Raji (cell line): ENCODE data around the gene CD244.

Experiments
- POLR2A ChIP-seq: IDR thresholded peaks from 2 replicates; pipeline ENCODE4 v1.6.1; 2011; ENCODE audit warnings: low read depth, low read length, control low read depth; ENCODE audit not compliant: insufficient read depth

Gene CD244

GRCh38 chr1:160853754-160854153, 8.9 kb downstream of the CD244 start:
- TF ChIP-seq POLR2A = no peak

DNA sequence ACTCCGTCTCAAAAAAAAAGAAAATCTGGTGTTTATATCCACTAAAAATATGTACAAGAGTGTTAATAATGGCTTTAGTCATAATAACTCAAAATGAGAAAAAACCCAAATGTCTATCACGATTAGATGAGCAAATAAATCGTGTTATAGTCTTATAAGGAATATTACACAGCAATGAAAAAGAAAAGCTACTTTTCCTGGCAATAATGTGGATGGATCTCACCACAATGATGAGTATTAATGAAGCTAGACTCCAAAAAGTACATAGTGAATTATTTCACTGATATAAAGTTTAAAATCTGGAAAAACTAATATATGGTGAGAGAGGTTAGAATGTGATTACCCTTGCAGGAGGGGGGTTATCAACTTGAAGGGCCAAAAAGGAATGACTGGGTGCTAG, 9.7 kb downstream of the CD244 start:
- no peak for TF ChIP-seq POLR2A

DNA sequence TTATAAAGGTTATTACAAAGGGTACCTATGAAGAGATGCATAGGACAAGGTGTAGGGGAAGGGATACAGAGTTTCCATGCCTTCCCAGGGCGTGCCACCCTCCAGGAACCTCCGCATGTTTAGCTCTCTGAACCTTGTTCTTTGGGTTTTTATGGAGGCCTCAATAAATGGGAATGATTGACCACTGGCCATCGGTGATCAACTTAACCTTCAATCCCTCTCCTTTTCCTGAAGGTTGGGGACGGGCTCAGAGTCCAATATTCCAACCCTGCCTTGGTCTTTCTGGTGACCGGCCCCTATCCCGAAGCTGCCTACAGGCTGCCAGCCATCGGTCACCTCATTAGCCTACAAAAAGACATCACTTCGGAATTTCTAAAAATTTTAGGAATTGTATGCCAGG, 11.7 kb downstream of the CD244 start:
- TF ChIP-seq POLR2A = no peak

GRCh38 chr1:160850541-160850940, 12.1 kb downstream of the CD244 start:
- no peak for TF ChIP-seq POLR2A

DNA sequence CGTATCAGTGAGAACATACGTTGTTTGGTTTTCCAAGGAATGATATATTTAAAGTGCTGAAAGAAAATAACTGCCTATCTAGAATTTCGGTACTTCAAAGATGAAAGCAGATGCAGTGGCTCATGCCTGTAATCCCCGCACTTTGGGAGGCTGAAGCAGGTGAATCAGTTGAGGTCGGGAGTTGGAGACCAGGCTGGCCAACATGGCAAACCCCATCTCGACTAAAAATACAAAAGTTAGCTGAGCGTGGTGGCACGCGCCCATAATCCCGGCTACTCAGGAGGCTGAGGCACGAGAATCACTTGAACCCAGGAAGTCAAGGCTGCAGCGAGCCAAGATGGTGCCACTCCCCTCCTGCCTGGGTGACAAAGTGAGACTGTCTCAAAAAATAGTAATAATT, 16.4 kb downstream of the CD244 start:
- no peak for TF ChIP-seq POLR2A

DNA sequence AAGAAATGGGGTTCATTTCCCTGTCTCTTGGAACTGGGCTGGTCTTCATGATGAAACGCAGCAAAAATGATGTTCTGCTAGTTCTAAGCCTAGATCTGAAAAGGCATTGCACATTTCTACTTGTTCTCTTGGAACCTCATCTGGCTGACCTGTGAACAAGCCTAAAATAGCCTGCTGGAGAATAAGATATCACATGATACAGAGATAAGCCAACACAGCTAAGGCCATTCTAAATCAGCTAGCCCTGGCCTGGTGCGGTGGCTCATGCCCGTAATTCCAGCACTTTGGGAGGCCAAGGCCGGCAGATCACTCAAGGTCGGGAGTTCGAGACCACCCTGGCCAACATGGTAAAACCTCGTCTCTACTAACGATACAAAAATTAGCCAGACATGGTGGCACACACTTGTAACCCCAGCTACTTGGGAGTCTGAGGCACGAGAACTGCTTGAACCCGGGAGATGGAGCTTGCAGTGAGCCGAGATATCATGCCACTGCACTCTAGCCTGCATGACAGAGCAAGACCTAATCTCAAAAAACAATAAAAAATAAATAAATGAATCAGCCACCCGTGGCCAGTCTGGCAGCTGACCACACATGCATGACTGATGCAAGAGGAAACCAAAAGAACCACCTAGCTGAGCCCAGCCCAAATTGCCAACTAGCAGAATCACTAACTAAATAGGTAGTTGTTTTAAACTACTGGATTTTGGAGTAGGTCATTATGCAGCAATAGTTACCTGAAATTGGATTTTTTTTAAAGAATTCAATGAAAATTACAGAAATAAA, 18.0 kb downstream of the CD244 start:
- TF ChIP-seq POLR2A = no peak

GRCh38 chr1:160841079-160841478, 21.6 kb downstream of the CD244 start:
- no peak for TF ChIP-seq POLR2A

DNA sequence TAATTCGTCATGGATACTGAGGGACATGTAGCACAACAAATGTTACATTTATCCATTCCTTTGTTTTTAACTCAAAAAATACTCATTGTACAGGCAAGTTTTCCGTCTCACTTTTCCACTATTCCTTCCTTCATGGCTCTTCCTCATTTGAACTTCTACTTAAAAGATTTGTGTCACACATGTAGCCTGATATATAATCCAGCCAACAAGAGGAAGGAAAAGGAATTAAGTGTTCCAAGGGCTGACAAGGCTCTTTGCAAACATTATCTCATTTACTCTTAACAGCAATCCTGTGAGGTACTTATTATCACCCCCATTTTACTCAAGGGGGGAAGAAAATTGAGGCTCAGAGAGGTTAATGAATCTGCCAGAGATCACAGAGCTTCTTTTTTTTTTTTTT, 22.9 kb downstream of the CD244 start:
- TF ChIP-seq POLR2A = no peak

DNA sequence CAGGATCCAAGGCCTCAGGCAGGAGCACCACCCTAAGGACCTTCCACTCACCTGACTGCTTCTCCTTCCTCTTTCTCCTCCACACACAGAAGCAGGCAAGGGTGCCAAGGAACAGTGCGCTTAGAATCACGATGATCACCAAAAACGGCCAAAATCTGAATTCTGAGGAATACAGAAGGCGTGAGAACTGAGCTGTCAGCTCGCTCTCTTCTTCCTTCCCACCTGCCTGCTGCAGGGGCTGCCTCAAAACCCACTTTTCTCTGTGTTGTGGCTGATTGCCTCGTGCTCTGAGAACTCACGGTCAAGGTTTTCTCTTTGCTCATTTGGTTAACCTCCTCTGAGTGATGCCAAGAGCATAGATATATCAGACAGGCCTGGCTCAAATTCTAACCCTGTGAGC, 23.8 kb downstream of the CD244 start:
- TF ChIP-seq POLR2A = no peak

- no peak for TF ChIP-seq POLR2A
Observed at GRCh38 chr1:160837558-160838205, 25.0 kb downstream of the CD244 start.

- no peak for TF ChIP-seq POLR2A
Observed at GRCh38 chr1:160836981-160837557, 25.6 kb downstream of the CD244 start.

GRCh38 chr1:160836561-160836960, 26.1 kb downstream of the CD244 start:
- no peak for TF ChIP-seq POLR2A

DNA sequence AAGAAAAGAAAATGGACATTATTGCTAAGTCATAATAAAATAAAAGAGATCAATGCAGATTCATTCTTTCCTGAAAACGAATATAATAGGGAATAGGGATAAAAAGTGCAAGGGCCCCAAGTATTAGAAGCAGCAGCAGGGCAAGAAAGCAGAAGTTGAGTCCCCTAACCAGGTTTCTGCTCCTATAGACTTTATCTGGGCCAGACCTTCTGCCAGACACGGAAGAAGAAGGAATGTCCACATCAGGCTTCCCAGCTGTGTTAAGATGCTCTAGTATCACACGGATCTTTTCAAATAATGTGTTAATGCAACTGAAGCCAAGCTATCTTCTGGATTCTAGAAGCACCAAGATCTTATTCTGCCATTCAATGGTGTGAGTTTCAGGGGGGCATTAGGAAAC, 26.9 kb downstream of the CD244 start:
- TF ChIP-seq POLR2A = no peak

- TF ChIP-seq POLR2A = no peak
Observed at GRCh38 chr1:160834945-160835565, 27.6 kb downstream of the CD244 start.

- TF ChIP-seq POLR2A = no peak
Observed at GRCh38 chr1:160830321-160831153, 32.1 kb downstream of the CD244 start.

DNA sequence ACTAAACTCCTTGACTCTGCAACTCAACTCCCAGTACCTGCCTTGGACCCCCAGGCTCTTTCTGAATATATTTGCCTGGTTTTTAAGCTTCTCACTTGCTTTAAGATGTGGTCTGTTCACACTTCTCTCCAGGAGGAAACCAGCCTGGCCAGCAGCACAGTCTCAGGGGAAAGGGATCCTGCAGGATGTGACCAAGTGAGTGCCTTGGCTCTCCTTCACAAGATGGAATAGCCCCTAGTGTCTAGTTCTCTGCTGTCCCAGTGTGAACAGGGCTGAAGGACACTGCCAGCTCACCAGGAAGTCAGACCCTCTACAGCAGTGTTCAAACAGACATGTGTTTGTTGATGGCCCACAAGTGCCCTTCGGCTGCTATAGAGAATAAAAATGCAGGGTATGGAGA, 32.9 kb downstream of the CD244 start:
- TF ChIP-seq POLR2A = no peak

DNA sequence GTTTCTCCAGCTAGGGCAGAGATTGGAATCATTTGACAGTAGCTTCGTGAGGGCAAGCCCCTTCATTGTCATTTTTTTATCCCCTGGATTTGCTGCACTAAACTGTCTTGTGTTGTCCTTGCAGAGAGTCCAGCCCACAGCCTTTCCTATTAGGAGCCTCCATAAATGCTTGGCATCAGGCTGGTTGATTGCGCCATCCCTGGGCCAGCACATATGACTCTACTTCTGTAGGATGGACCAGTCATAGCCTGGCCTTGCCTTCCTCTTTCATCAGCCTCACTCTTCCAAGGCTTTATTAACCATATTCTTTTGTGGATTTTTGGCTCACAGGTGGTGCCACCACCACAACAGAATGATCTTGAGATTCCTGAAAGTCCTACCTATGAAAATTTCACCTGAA, 35.3 kb downstream of the CD244 start:
- no peak for TF ChIP-seq POLR2A
